ENCODE measurements around the gene INHBA.

Gene INHBA

DNA sequence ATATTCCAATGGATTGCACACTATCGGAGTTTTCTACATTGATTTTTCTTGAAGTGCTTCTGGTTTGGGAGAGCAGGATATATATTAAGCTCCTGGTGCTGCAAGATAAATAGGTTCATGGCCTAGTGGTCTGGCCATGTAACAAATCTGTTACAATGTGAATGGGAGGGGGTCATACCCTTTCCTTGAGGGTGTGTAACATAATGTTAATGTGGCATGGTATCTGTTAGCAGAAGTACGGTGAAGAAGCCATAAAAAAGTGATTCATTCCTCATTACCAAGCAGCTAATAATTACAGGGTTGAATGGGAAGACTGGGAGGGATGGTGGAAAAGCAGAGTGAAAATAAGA lies 61.2 kb downstream of the INHBA start:
- TF ChIP-seq FOXP2 (optimal IDR thresholded peaks at IDR 0.05; ENCODE audit: borderline replicate concordance, extremely low read depth, extremely low read length, insufficient read depth) (no peak), TAF1 (IDR thresholded peaks at IDR 0.05; ENCODE audit: borderline replicate concordance, insufficient read depth, low read length) (no peak), POLR2AphosphoS5 (IDR thresholded peaks at IDR 0.05; ENCODE audit: low read depth, low read length) (no peak), SIN3A (IDR thresholded peaks at IDR 0.05; ENCODE audit: borderline replicate concordance, insufficient read depth, low read length) (no peak)
- TF ChIP-seq, protein P1, sequence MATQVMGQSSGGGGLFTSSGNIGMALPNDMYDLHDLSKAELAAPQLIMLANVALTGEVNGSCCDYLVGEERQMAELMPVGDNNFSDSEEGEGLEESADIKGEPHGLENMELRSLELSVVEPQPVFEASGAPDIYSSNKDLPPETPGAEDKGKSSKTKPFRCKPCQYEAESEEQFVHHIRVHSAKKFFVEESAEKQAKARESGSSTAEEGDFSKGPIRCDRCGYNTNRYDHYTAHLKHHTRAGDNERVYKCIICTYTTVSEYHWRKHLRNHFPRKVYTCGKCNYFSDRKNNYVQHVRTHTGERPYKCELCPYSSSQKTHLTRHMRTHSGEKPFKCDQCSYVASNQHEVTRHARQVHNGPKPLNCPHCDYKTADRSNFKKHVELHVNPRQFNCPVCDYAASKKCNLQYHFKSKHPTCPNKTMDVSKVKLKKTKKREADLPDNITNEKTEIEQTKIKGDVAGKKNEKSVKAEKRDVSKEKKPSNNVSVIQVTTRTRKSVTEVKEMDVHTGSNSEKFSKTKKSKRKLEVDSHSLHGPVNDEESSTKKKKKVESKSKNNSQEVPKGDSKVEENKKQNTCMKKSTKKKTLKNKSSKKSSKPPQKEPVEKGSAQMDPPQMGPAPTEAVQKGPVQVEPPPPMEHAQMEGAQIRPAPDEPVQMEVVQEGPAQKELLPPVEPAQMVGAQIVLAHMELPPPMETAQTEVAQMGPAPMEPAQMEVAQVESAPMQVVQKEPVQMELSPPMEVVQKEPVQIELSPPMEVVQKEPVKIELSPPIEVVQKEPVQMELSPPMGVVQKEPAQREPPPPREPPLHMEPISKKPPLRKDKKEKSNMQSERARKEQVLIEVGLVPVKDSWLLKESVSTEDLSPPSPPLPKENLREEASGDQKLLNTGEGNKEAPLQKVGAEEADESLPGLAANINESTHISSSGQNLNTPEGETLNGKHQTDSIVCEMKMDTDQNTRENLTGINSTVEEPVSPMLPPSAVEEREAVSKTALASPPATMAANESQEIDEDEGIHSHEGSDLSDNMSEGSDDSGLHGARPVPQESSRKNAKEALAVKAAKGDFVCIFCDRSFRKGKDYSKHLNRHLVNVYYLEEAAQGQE (IDR thresholded peaks at IDR 0.05; ENCODE audit: insufficient read depth in 1 of 2, low read depth in 2 of 2, low read length in 2 of 2) = no peak

DNA sequence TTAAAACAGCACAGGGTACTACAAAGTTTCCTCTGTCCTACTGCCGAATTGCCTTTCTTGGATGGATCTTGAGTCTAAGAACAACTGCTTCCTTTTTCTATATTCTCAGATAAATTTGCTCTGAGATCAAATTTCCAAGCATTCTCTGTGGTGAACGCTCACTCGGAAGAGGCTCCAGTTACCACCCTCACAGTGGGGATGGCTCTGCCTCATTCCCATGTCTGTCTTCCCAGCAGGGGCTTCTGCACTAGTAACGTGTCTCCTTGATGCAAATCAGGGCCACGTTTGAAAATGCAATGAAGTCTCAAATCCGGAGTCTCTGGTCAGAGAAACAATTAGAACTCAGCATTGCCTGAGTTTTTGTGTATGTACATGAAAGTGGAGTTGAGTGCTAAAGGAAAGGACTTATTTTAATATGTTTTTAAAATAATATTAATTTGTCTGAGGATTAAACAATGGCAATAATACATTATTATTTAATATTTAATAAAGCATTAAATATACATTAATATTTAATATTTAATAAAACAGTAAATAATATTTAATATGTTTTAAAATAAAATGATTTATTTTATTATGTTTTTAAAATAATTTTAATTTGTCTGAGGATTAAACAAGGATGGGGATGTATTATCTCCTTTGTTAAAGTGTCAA lies 61.8 kb downstream of the INHBA start:
- TF ChIP-seq SIN3A (IDR thresholded peaks at IDR 0.05; ENCODE audit: borderline replicate concordance, insufficient read depth, low read length) = no peak
- TF ChIP-seq FOXP2 (optimal IDR thresholded peaks at IDR 0.05; ENCODE audit: borderline replicate concordance, extremely low read depth, extremely low read length, insufficient read depth) = no peak
- no peak for TF ChIP-seq POLR2AphosphoS5 (IDR thresholded peaks at IDR 0.05; ENCODE audit: low read depth, low read length)
- TF ChIP-seq, protein P1 (IDR thresholded peaks at IDR 0.05; ENCODE audit: insufficient read depth in 1 of 2, low read depth in 2 of 2, low read length in 2 of 2) = no peak
- no peak for TF ChIP-seq TAF1 (IDR thresholded peaks at IDR 0.05; ENCODE audit: borderline replicate concordance, insufficient read depth, low read length)

DNA sequence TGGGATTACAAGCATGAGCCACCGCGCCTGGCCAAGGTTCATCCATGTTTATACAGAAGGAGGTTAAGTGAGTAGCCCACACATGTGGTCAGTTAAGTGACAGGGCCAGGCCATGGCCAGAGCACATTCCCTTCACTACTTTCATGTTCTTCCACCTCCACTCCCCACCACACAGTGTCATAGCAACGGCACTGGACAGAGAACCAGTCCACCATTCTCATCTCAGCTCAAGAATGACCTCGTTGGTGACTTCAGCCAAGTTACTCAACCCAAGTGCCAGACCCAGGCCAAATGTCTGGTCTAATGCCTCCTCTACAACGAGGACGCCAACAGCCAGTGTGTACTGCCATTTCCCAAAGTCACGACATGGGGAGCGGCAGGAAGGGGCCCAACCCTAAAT lies 62.4 kb downstream of the INHBA start:
- TF ChIP-seq SIN3A (IDR thresholded peaks at IDR 0.05; ENCODE audit: borderline replicate concordance, insufficient read depth, low read length) (no peak), TAF1 (IDR thresholded peaks at IDR 0.05; ENCODE audit: borderline replicate concordance, insufficient read depth, low read length) (no peak), FOXP2 (optimal IDR thresholded peaks at IDR 0.05; ENCODE audit: borderline replicate concordance, extremely low read depth, extremely low read length, insufficient read depth) (no peak), POLR2AphosphoS5 (IDR thresholded peaks at IDR 0.05; ENCODE audit: low read depth, low read length) (no peak)
- TF ChIP-seq, protein P1 (IDR thresholded peaks at IDR 0.05; ENCODE audit: insufficient read depth in 1 of 2, low read depth in 2 of 2, low read length in 2 of 2) = no peak

- TF ChIP-seq, protein P1 (IDR thresholded peaks at IDR 0.05; ENCODE audit: insufficient read depth in 1 of 2, low read depth in 2 of 2, low read length in 2 of 2) = no peak
- TF ChIP-seq POLR2AphosphoS5 (IDR thresholded peaks at IDR 0.05; ENCODE audit: low read depth, low read length) (no peak), SIN3A (IDR thresholded peaks at IDR 0.05; ENCODE audit: borderline replicate concordance, insufficient read depth, low read length) (no peak), FOXP2 (optimal IDR thresholded peaks at IDR 0.05; ENCODE audit: borderline replicate concordance, extremely low read depth, extremely low read length, insufficient read depth) (no peak), TAF1 (IDR thresholded peaks at IDR 0.05; ENCODE audit: borderline replicate concordance, insufficient read depth, low read length) (no peak)
Measured at GRCh38 chr7:41637049-41637448, 65.8 kb downstream of the INHBA start.
